Breast epithelium (tissue), 3 donors: ENCODE results near the gene POLA1.

Experiments used
- CTCF ChIP-seq, 3 donors: fragments of 450-650 bp; IDR thresholded peaks; one replicate each; pipeline ENCODE4 v1.5.1; 2016 to 2017; ENCODE audit warnings: antibody characterized with exemption in 3 of 3, mild to moderate bottlenecking in 3 of 3, moderate library complexity in 3 of 3
- POLR2A ChIP-seq: fragments of 450-650 bp; IDR thresholded peaks from one replicate; pipeline ENCODE4 v1.6.1; 2016; ENCODE audit warnings: antibody characterized with exemption, mild to moderate bottlenecking, moderate library complexity

GRCh38 chrX:25025615-25026014, 331.9 kb downstream of the POLA1 start:
- TF ChIP-seq CTCF (IDR thresholded peaks at IDR 0.05) (no peak), POLR2A (no peak)
